K562 (cell line): Measurements from ENCODE around the gene GPC3. TPM values are rescaled to one million over a fixed set of nuclear protein-coding genes. Genes with fewer than 3 reads are reported as not detected.

Source experiments
- ATAC-seq: fragments of 200-7000 bp; cut with Tn5 transposase; 3 replicates; pipeline ENCODE4 v1.9.1; 2020; ENCODE audit warnings: moderate library complexity
- BruUV-seq: library from RNA; stranded (reverse); fragments of 400-500 nt; replicated peaks from 2 replicates; lab custom pipeline; 2021; lab: Mats Ljungman, UMichigan
- CTCF ChIA-PET: fragments of 300-600 bp; formaldehyde crosslinking; extraction: SDS; loops from one replicate; lab custom pipeline; 2021; ENCODE audit warnings: low intra/inter-chr PET ratio; lab: Yijun Ruan, JAX
- POLR2A ChIA-PET: fragments of 300-600, 350-650 bp; sonication (Branson Sonifier 250); formaldehyde crosslinking; extraction: SDS; loops from one replicate; lab custom pipeline; 2021; ENCODE audit warnings: antibody characterized with exemption, inconsistent platforms; lab: Yijun Ruan, JAX
- DNase-seq, 4 experiments: peaks; one replicate each; pipeline versions ENCODE4 v3.0.0 to v3.0.0-alpha.2; 2011 to 2018; ENCODE audit warnings: low spot score in 3 of 4, mixed read lengths in 3 of 4; ENCODE audit errors: extremely low read depth in 1 of 4
- FAIRE-seq: peaks from 2 replicates; lab custom pipeline; 2011; peaks lifted over from hg19 to GRCh38; lab: Jason Lieb, UNC
- H2AFZ ChIP-seq: 2 replicates; pipeline ENCODE4 v1.6.0; 2011; ENCODE audit warnings: low read depth, low read length, control low read depth, inconsistent platforms
- H3K27ac ChIP-seq: fragments of 200-600 bp; 3 replicates; pipeline ENCODE4 v1.8.0; 2011; ENCODE audit warnings: low read depth, mild to moderate bottlenecking, control low read depth, inconsistent platforms, low read length, moderate library complexity, mixed read lengths; ENCODE audit errors: extremely low read depth
- H3K27me3 ChIP-seq, 2 experiments: fragments of 300-600 bp in 1 of 2; 2 replicates in 1 of 2; 3 replicates in 1 of 2; pipeline versions ENCODE4 v1.6.0 to v1.8.0; 2011; ENCODE audit warnings: inconsistent platforms in 2 of 2, low read length in 2 of 2, mild to moderate bottlenecking in 1 of 2, mixed read lengths in 1 of 2, moderate library complexity in 1 of 2; ENCODE audit not compliant: control insufficient read depth in 2 of 2, insufficient read depth in 2 of 2
- H3K36me3 ChIP-seq: fragments of 300-600 bp; 3 replicates; pipeline ENCODE4 v1.8.0; 2011; ENCODE audit warnings: mild to moderate bottlenecking, low read length, inconsistent platforms; ENCODE audit not compliant: control insufficient read depth, insufficient read depth
- H3K4me1 ChIP-seq, 2 experiments: fragments of 200-600 bp in 1 of 2; replicated peaks in 1 of 2; 2 replicates in 1 of 2; 3 replicates in 1 of 2; pipeline versions ENCODE4 v1.5.1 to v1.8.0; 2011; ENCODE audit warnings: inconsistent platforms in 2 of 2, low read length in 2 of 2, mild to moderate bottlenecking in 1 of 2, mixed read lengths in 1 of 2, moderate library complexity in 1 of 2; ENCODE audit not compliant: control insufficient read depth in 2 of 2, insufficient read depth in 2 of 2
- H3K4me2 ChIP-seq: 2 replicates; pipeline ENCODE4 v1.6.1; 2011; ENCODE audit warnings: low read length, control low read depth, inconsistent platforms, mixed read lengths; ENCODE audit not compliant: insufficient read depth
- H3K4me3 ChIP-seq: fragments of 200-600 bp; sonication (generic), shearing (Covaris generic); 2 replicates; pipeline ENCODE4 v1.5.1; 2016; ENCODE audit warnings: control low read depth, inconsistent platforms
- H3K79me2 ChIP-seq: fragments of 200-600 bp; 3 replicates; pipeline ENCODE4 v1.8.0; 2011; ENCODE audit warnings: low read length, inconsistent platforms; ENCODE audit not compliant: control insufficient read depth, insufficient read depth
- H3K9ac ChIP-seq, 2 experiments: 2 replicates each; pipeline versions ENCODE4 v1.6.0 to v1.6.1; 2011; ENCODE audit warnings: low read depth in 2 of 2, low read length in 2 of 2, control low read depth in 1 of 2, inconsistent platforms in 1 of 2, mild to moderate bottlenecking in 1 of 2, mixed read lengths in 1 of 2; ENCODE audit not compliant: insufficient read depth in 1 of 2
- H3K9me1 ChIP-seq: one replicate; pipeline ENCODE4 v1.6.0; 2011; ENCODE audit warnings: inconsistent platforms, mild to moderate bottlenecking, low read length, moderate library complexity; ENCODE audit not compliant: control insufficient read depth, insufficient read depth
- H3K9me3 ChIP-seq: replicated peaks from 2 replicates; pipeline ENCODE4 v1.5.1; 2011; ENCODE audit warnings: low read depth, low read length, inconsistent platforms; ENCODE audit not compliant: control insufficient read depth, insufficient read depth
- H4K20me1 ChIP-seq: replicated peaks from 2 replicates; pipeline ENCODE4 v1.6.1; 2011; ENCODE audit warnings: low read length, inconsistent platforms, mixed read lengths; ENCODE audit not compliant: control insufficient read depth, insufficient read depth
- CEBPB ChIP-seq: fragments of 450-650 bp; IDR thresholded peaks from 2 replicates; pipeline ENCODE4 v1.6.1; 2016; ENCODE audit warnings: missing genetic modification characterization, missing compliant biosample characterization
- EP300 ChIP-seq: IDR thresholded peaks from 2 replicates; pipeline ENCODE4 v1.6.1; 2012; ENCODE audit warnings: low read length, improper control_type of control experiment
- RB1 ChIP-seq: fragments of 450-650 bp; IDR thresholded peaks from 2 replicates; pipeline ENCODE4 v1.6.1; 2017; ENCODE audit warnings: low read depth, mild to moderate bottlenecking
- SRSF3 ChIP-seq: fragments of 200-400 bp; formaldehyde crosslinking; IDR thresholded peaks from 2 replicates; pipeline ENCODE4 v1.6.1; 2016; ENCODE audit warnings: mild to moderate bottlenecking, low read length, moderate library complexity; ENCODE audit not compliant: insufficient read depth
- ZNF140 ChIP-seq: fragments of 250-450 bp; sonication (Bioruptor Pico); IDR thresholded peaks from 2 replicates; pipeline ENCODE4 v1.8.0; 2021; ENCODE audit warnings: moderate library complexity, mild to moderate bottlenecking, inconsistent platforms
- ZSCAN32 ChIP-seq: fragments of 450-650 bp; formaldehyde crosslinking; IDR thresholded peaks from 2 replicates; pipeline ENCODE4 v1.4.0; 2020; ENCODE audit warnings: mild to moderate bottlenecking, moderate library complexity
- WGBS: fragments of 100-300 bp; shearing (Covaris generic); methylation state at CpG from one replicate; pipeline ENCODE4 v1.1.6; 2016; ENCODE audit warnings: low coverage, mixed read lengths; ENCODE audit not compliant: insufficient coverage; ENCODE audit errors: missing lambda C conversion rate; 5-methylcytosine and 5-hydroxymethylcytosine counted together
- in situ Hi-C: fragments of 300-500 bp; cut with MboI; formaldehyde crosslinking; loops from 4 replicates; pipeline ENCODE4 v1.15.0; 2018; ENCODE audit warnings: inconsistent platforms, mixed read lengths
- intact Hi-C: fragments of 100-400 bp; cut with micrococcal nuclease; formaldehyde crosslinking; loops from 2 replicates; pipeline ENCODE4 v1.14.2; 2022
- polyA plus RNA-seq, 8 experiments: library from polyadenylated mRNA; depleted of rRNA in 4 of 8; stranded (reverse) in 5 of 8; unstranded in 3 of 8; fragments of >200 nt; fragmentation: Nextera tagmentation in 2 of 8; fragmentation: Illumina TruSeq in 1 of 8; extraction: Ambion mirVana in 2 of 8; extraction: Trizol in 1 of 8; gene quantifications; 2 replicates each; pipeline versions ENCODE4 v1.2.1 to v1.2.3, GENCODE V29; 2011 to 2014; ENCODE audit warnings: inconsistent platforms in 1 of 8, missing spikeins in 1 of 8
- total RNA-seq, 7 experiments: library from RNA; depleted of rRNA in 6 of 7; stranded (reverse); fragments of >200 nt in 6 of 7; fragmentation: Illumina TruSeq in 2 of 7; extraction: Trizol in 2 of 7; gene quantifications; 2 replicates each; pipeline versions ENCODE4 v1.2.1 to v1.2.3, GENCODE V29; 2011 to 2021; ENCODE audit warnings: low replicate concordance in 1 of 7
- TF ChIP-seq, protein P1 (sequence below): fragments of 450-650 bp; IDR thresholded peaks from 2 replicates; pipeline ENCODE4 v1.6.1; 2014; ENCODE audit warnings: low read depth, mild to moderate bottlenecking, moderate library complexity, borderline replicate concordance
- TF ChIP-seq, protein P2 (sequence below): fragments of 450-650 bp; IDR thresholded peaks from 2 replicates; pipeline ENCODE4 v1.7.0; 2016; ENCODE audit warnings: borderline replicate concordance

The GPC3 gene
- total and polyA plus RNA-seq, 9 of the 15 experiments (the other 6 are each of a cell fraction or from before 2014, with no cell fraction given) = 0.42 TPM; not detected in 8

- H3K9ac ChIP-seq = no peak overlapping the region
- no peaks in the 10 kb centered on the region for H3K9me3 ChIP-seq
- H3K27ac ChIP-seq = no peak overlapping the region
- no peaks in the 10 kb centered on the region for H4K20me1 ChIP-seq
- CTCF ChIA-PET = no interaction called here
- H3K36me3 ChIP-seq = no peaks in the 10 kb centered on the region
- no peaks in the 10 kb centered on the region for H3K4me1 ChIP-seq
- intact Hi-C loops = no loop called here
- FAIRE-seq = no peak
- no peak for DNase-seq
- H3K4me3 ChIP-seq = no peak overlapping the region
- TF ChIP-seq SRSF3 = no peak
- no peak for TF ChIP-seq CEBPB (tag)
- TF ChIP-seq, protein P1, sequence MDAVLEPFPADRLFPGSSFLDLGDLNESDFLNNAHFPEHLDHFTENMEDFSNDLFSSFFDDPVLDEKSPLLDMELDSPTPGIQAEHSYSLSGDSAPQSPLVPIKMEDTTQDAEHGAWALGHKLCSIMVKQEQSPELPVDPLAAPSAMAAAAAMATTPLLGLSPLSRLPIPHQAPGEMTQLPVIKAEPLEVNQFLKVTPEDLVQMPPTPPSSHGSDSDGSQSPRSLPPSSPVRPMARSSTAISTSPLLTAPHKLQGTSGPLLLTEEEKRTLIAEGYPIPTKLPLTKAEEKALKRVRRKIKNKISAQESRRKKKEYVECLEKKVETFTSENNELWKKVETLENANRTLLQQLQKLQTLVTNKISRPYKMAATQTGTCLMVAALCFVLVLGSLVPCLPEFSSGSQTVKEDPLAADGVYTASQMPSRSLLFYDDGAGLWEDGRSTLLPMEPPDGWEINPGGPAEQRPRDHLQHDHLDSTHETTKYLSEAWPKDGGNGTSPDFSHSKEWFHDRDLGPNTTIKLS = no peak
- TF ChIP-seq, protein P2, sequence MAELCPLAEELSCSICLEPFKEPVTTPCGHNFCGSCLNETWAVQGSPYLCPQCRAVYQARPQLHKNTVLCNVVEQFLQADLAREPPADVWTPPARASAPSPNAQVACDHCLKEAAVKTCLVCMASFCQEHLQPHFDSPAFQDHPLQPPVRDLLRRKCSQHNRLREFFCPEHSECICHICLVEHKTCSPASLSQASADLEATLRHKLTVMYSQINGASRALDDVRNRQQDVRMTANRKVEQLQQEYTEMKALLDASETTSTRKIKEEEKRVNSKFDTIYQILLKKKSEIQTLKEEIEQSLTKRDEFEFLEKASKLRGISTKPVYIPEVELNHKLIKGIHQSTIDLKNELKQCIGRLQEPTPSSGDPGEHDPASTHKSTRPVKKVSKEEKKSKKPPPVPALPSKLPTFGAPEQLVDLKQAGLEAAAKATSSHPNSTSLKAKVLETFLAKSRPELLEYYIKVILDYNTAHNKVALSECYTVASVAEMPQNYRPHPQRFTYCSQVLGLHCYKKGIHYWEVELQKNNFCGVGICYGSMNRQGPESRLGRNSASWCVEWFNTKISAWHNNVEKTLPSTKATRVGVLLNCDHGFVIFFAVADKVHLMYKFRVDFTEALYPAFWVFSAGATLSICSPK = no peak
- TF ChIP-seq ZSCAN32 (CRISPR knock-in tag) = no peak
- TF ChIP-seq RB1 = no peak
- TF ChIP-seq ZNF140 (CRISPR knock-in tag) = no peak
- no peak for TF ChIP-seq EP300
- no TSS peak for BruUV-seq
- no peak overlapping the region for H3K4me2 ChIP-seq
- ATAC-seq = no peak
- in situ Hi-C loops = no loop called here
- whole genome bisulfite sequencing = 0% methylated on average over 1 of the region's 1 CpG
- no peaks in the 10 kb centered on the region for H3K79me2 ChIP-seq
- no peak overlapping the region for H2AFZ ChIP-seq
- POLR2A ChIA-PET = no interaction called here
- H3K27me3 ChIP-seq = no peaks in the 10 kb centered on the region
- no peaks in the 10 kb centered on the region for H3K9me1 ChIP-seq
Measured at GRCh38 chrX:133926099-133926498, 59.3 kb downstream of the GPC3 start.
